Measurements from ENCODE around the gene KSR2.

GRCh38 chr12:117714203-117714602 lies 254.6 kb downstream of the KSR2 start:
- no peak for TF ChIP-seq POLR2AphosphoS5 (IDR thresholded peaks at IDR 0.05; ENCODE audit: borderline replicate concordance, low read depth, low read length)
- TF ChIP-seq EZH2 (IDR thresholded peaks at IDR 0.05) = no peak

All from SK-N-MC (cell line).